Ovary (tissue), 3 donors: Measurements from ENCODE around the gene MYH11.

ENCODE experiments used
- EP300 ChIP-seq: sonication (generic); formaldehyde crosslinking; IDR thresholded peaks from one replicate; pipeline ENCODE4 v1.6.1; 2017; ENCODE audit warnings: antibody characterized with exemption
- TF ChIP-seq, protein P1 (sequence below), 3 donors: fragments of 450-650 bp in 2 of 3; fragments of 200-600 bp in 1 of 3; IDR thresholded peaks; one replicate each; pipeline versions ENCODE4 v1.5.1 to v1.8.0; 2016 to 2022; ENCODE audit warnings: antibody characterized with exemption in 3 of 3, mild to moderate bottlenecking in 1 of 3
- donor health status: DM: no; HTN: no; CAD: no.

DNA sequence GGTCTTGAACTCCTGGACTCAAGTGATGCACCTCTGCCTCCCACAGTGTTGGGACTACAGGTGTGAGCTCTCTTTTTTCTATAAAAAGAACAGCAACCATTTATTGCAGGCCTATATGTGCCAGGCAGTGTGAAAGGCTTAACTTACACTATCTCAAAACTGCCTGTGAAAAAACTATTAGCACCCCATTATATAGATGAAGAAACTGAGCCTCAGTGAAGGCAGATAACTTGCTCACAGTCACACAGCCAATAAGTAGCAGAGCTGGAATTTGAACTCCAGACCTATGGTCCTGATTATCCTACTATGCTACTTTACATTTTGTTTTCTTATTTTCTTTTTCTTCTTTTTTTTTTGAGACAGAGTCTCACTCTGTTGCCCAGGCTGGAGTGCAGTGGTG is 191.7 kb downstream of the MYH11 start:
- TF ChIP-seq, protein P1, sequence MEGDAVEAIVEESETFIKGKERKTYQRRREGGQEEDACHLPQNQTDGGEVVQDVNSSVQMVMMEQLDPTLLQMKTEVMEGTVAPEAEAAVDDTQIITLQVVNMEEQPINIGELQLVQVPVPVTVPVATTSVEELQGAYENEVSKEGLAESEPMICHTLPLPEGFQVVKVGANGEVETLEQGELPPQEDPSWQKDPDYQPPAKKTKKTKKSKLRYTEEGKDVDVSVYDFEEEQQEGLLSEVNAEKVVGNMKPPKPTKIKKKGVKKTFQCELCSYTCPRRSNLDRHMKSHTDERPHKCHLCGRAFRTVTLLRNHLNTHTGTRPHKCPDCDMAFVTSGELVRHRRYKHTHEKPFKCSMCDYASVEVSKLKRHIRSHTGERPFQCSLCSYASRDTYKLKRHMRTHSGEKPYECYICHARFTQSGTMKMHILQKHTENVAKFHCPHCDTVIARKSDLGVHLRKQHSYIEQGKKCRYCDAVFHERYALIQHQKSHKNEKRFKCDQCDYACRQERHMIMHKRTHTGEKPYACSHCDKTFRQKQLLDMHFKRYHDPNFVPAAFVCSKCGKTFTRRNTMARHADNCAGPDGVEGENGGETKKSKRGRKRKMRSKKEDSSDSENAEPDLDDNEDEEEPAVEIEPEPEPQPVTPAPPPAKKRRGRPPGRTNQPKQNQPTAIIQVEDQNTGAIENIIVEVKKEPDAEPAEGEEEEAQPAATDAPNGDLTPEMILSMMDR (IDR thresholded peaks at IDR 0.05) = no peak
- TF ChIP-seq EP300 = no peak
